ENCODE measurements around the gene PHKG2. TPM values are rescaled to one million over a fixed set of nuclear protein-coding genes. Genes with fewer than 3 reads are reported as not detected.

The PHKG2 gene
- polyA plus RNA-seq, 1 donor (not counting 4 experiments of a cell fraction or from before 2014, with no cell fraction given): 31.8 TPM

- Histone ChIP-seq H3K9me3 (ENCODE audit: control insufficient read depth, low read depth, low read length) (no peaks in the 10 kb centered on the region), H3K27me3 (ENCODE audit: control insufficient read depth, extremely low read depth, insufficient read depth, low read length) (no peaks in the 10 kb centered on the region), H3K9ac (ENCODE audit: control insufficient read depth, extremely low read depth, insufficient read depth, low read length) (no peak overlapping the region), H3K79me2 (ENCODE audit: control insufficient read depth, insufficient read depth, low read length) (no peaks in the 10 kb centered on the region), H3K4me1 (ENCODE audit: control insufficient read depth, extremely low read depth, insufficient read depth, low read length) (peaks cover 9% of the 10 kb centered on the region), H3K9me1 (ENCODE audit: control insufficient read depth, extremely low read depth, insufficient read depth, low read length) (no peaks in the 10 kb centered on the region), H3K4me2 (ENCODE audit: control insufficient read depth, extremely low read depth, insufficient read depth, low read depth, low read length) (no peak overlapping the region), H4K20me1 (ENCODE audit: control insufficient read depth, extremely low read depth, insufficient read depth, low read length) (no peaks in the 10 kb centered on the region), H3K27ac (ENCODE audit: control insufficient read depth, insufficient read depth, low read length) (no peak overlapping the region), H2AFZ (ENCODE audit: control insufficient read depth, low read length) (no peak overlapping the region), H3K36me3 (ENCODE audit: control insufficient read depth in 2 of 2, extremely low read depth in 1 of 2, insufficient read depth in 2 of 2, low read length in 2 of 2) (peaks cover 37 to 41% of the 10 kb centered on the region in 2 experiments), H3K4me3 (ENCODE audit: control insufficient read depth in 2 of 3, extremely low read depth in 1 of 3, insufficient read depth in 2 of 3, low read depth in 1 of 3, low read length in 3 of 3) (no peak overlapping the region)
- DNase-seq (ENCODE audit: low read depth, low spot score) (no peak), FAIRE-seq (no peak)
- TF ChIP-seq EZH2 (IDR thresholded peaks at IDR 0.05; ENCODE audit: low read length): no peak
- TF ChIP-seq CTCF (optimal IDR thresholded peaks at IDR 0.05 in 1 of 3, IDR thresholded peaks at IDR 0.05 in 1 of 3, conservative IDR thresholded peaks at IDR 0.05 in 1 of 3; ENCODE audit: extremely low read depth in 1 of 3, insufficient read depth in 2 of 3, low read length in 3 of 3): no peak
- dilution Hi-C loops (cut with MboI; ENCODE audit: extremely low pct_ligation_motif_present, low sequenced_read_pairs): no loop called here
Observed at GRCh38 chr16:30771726-30772125, 23.5 kb downstream of the PHKG2 start.

GRCh38 chr16:30773826-30774225 is 25.6 kb downstream of the PHKG2 start:
- Histone ChIP-seq H3K4me2 (ENCODE audit: control insufficient read depth, extremely low read depth, insufficient read depth, low read depth, low read length) (no peak overlapping the region), H3K9me3 (ENCODE audit: control insufficient read depth, low read depth, low read length) (no peaks in the 10 kb centered on the region), H3K27ac (ENCODE audit: control insufficient read depth, insufficient read depth, low read length) (no peak overlapping the region), H3K4me1 (ENCODE audit: control insufficient read depth, extremely low read depth, insufficient read depth, low read length) (peaks cover 9% of the 10 kb centered on the region), H4K20me1 (ENCODE audit: control insufficient read depth, extremely low read depth, insufficient read depth, low read length) (no peaks in the 10 kb centered on the region), H2AFZ (ENCODE audit: control insufficient read depth, low read length) (no peak overlapping the region), H3K36me3 (ENCODE audit: control insufficient read depth in 2 of 2, extremely low read depth in 1 of 2, insufficient read depth in 2 of 2, low read length in 2 of 2) (peaks cover 26 to 36% of the 10 kb centered on the region in 2 experiments), H3K27me3 (ENCODE audit: control insufficient read depth, extremely low read depth, insufficient read depth, low read length) (no peaks in the 10 kb centered on the region), H3K4me3 (ENCODE audit: control insufficient read depth in 2 of 3, extremely low read depth in 1 of 3, insufficient read depth in 2 of 3, low read depth in 1 of 3, low read length in 3 of 3) (no peak overlapping the region), H3K9me1 (ENCODE audit: control insufficient read depth, extremely low read depth, insufficient read depth, low read length) (no peaks in the 10 kb centered on the region), H3K9ac (ENCODE audit: control insufficient read depth, extremely low read depth, insufficient read depth, low read length) (no peak overlapping the region), H3K79me2 (ENCODE audit: control insufficient read depth, insufficient read depth, low read length) (no peaks in the 10 kb centered on the region)
- dilution Hi-C loops (cut with MboI; ENCODE audit: extremely low pct_ligation_motif_present, low sequenced_read_pairs): no loop called here
- FAIRE-seq: no peak
- no peak for DNase-seq (ENCODE audit: low read depth, low spot score)
- TF ChIP-seq EZH2 (IDR thresholded peaks at IDR 0.05; ENCODE audit: low read length): no peak
- TF ChIP-seq CTCF (optimal IDR thresholded peaks at IDR 0.05 in 1 of 3, IDR thresholded peaks at IDR 0.05 in 1 of 3, conservative IDR thresholded peaks at IDR 0.05 in 1 of 3; ENCODE audit: extremely low read depth in 1 of 3, insufficient read depth in 2 of 3, low read length in 3 of 3): no peak

Measured in keratinocyte (primary cell).